ENCODE data around the gene TULP1. TPM values are rescaled to one million over a fixed set of nuclear protein-coding genes. Genes with fewer than 3 reads are reported as not detected.

The TULP1 gene
- total and polyA plus RNA-seq, 2 experiments from 2014 or later, result 0.39 TPM; not detected in 1

- H3K36me3 ChIP-seq (replicated peaks; ENCODE audit: insufficient read depth, low read depth), result no peaks in the 10 kb centered on the region
- H3K79me2 ChIP-seq, result peaks cover 15% of the 10 kb centered on the region
- H3K9me3 ChIP-seq (ENCODE audit: low read depth), result no peaks in the 10 kb centered on the region
- H3K4me3 ChIP-seq, result no peak overlapping the region
- no peak for DNase-seq (ENCODE audit: low spot score)
- H3K27me3 ChIP-seq, result no peaks in the 10 kb centered on the region
- H4K20me1 ChIP-seq (ENCODE audit: insufficient read depth, poor library complexity, severe bottlenecking), result no peaks in the 10 kb centered on the region
- TF ChIP-seq EZH2 (IDR thresholded peaks at IDR 0.05; ENCODE audit: borderline replicate concordance), result no peak
- H2AFZ ChIP-seq, result no peak overlapping the region
- no peak overlapping the region for H3K27ac ChIP-seq
- H3K9me2 ChIP-seq (replicated peaks; ENCODE audit: insufficient read depth), result no peaks in the 10 kb centered on the region
- no peak overlapping the region for H3K4me2 ChIP-seq
- 67% methylated on average over 4 of the region's 4 CpGs for WGBS (ENCODE audit: low lambda C conversion rate, missing lambda C conversion rate)
- peaks cover 13% of the 10 kb centered on the region for H3K4me1 ChIP-seq (ENCODE audit: insufficient read depth)
Observed at GRCh38 chr6:35457907-35458306, 54.8 kb downstream of the TULP1 start.

GRCh38 chr6:35454391-35455110 is 58.1 kb downstream of the TULP1 start:
- Histone ChIP-seq H3K36me3 (replicated peaks; ENCODE audit: insufficient read depth, low read depth) (no peaks in the 10 kb centered on the region), H3K4me3 (no peak overlapping the region), H3K9me3 (ENCODE audit: low read depth) (no peaks in the 10 kb centered on the region), H2AFZ (no peak overlapping the region), H3K4me2 (peak overlapping the region; percentile 94), H3K9me2 (replicated peaks; ENCODE audit: insufficient read depth) (no peaks in the 10 kb centered on the region), H3K27ac (peak overlapping the region; percentile 7), H3K4me1 (ENCODE audit: insufficient read depth) (peaks cover 16% of the 10 kb centered on the region), H3K79me2 (peaks cover 15% of the 10 kb centered on the region), H3K27me3 (no peaks in the 10 kb centered on the region), H4K20me1 (ENCODE audit: insufficient read depth, poor library complexity, severe bottlenecking) (no peaks in the 10 kb centered on the region)
- no peak for DNase-seq (ENCODE audit: low spot score)
- 76% methylated on average over 9 of the region's 9 CpGs for WGBS (ENCODE audit: low lambda C conversion rate, missing lambda C conversion rate)
- TF ChIP-seq CTCF (IDR thresholded peaks at IDR 0.05; ENCODE audit: poor library complexity) (no peak), EZH2 (IDR thresholded peaks at IDR 0.05; ENCODE audit: borderline replicate concordance) (no peak), EZH2phosphoT487 (IDR thresholded peaks at IDR 0.05; ENCODE audit: low read depth, severe bottlenecking, unreplicated experiment) (no peak)

- Histone ChIP-seq H3K9me3 (ENCODE audit: low read depth) (no peaks in the 10 kb centered on the region), H3K27me3 (no peaks in the 10 kb centered on the region), H3K4me3 (no peak overlapping the region), H2AFZ (peak overlapping the region; percentile 73), H3K79me2 (peaks cover 15% of the 10 kb centered on the region), H3K36me3 (replicated peaks; ENCODE audit: insufficient read depth, low read depth) (no peaks in the 10 kb centered on the region), H3K4me1 (ENCODE audit: insufficient read depth) (peaks cover 16% of the 10 kb centered on the region), H3K27ac (peak overlapping the region; percentile 79), H4K20me1 (ENCODE audit: insufficient read depth, poor library complexity, severe bottlenecking) (no peaks in the 10 kb centered on the region), H3K9me2 (replicated peaks; ENCODE audit: insufficient read depth) (no peaks in the 10 kb centered on the region), H3K4me2 (peak overlapping the region; percentile 94)
- WGBS (ENCODE audit: low lambda C conversion rate, missing lambda C conversion rate), result 49% methylated on average over 3 of the region's 3 CpGs
- TF ChIP-seq CTCF (IDR thresholded peaks at IDR 0.05; ENCODE audit: poor library complexity) (no peak), EZH2phosphoT487 (IDR thresholded peaks at IDR 0.05; ENCODE audit: low read depth, severe bottlenecking, unreplicated experiment) (no peak), EZH2 (IDR thresholded peaks at IDR 0.05; ENCODE audit: borderline replicate concordance) (no peak)
- no peak for DNase-seq (ENCODE audit: low spot score)
Observed at GRCh38 chr6:35453236-35453635, 59.5 kb downstream of the TULP1 start.

- Histone ChIP-seq H3K27me3 (no peaks in the 10 kb centered on the region), H3K9me3 (ENCODE audit: low read depth) (no peaks in the 10 kb centered on the region), H3K36me3 (replicated peaks; ENCODE audit: insufficient read depth, low read depth) (no peaks in the 10 kb centered on the region), H3K9me2 (replicated peaks; ENCODE audit: insufficient read depth) (no peaks in the 10 kb centered on the region), H3K4me1 (ENCODE audit: insufficient read depth) (peaks cover 16% of the 10 kb centered on the region), H3K79me2 (peaks cover 15% of the 10 kb centered on the region), H2AFZ (peak within 1 kb of the TSS; percentile 73), H3K4me3 (peak within 1 kb of the TSS; percentile 56), H3K27ac (peak within 1 kb of the TSS; percentile 79), H4K20me1 (ENCODE audit: insufficient read depth, poor library complexity, severe bottlenecking) (no peaks in the 10 kb centered on the region), H3K4me2 (peak within 1 kb of the TSS; percentile 94)
- 3% methylated on average over 67 of the region's 87 CpGs for WGBS (ENCODE audit: low lambda C conversion rate, missing lambda C conversion rate)
- TF ChIP-seq EZH2 (IDR thresholded peaks at IDR 0.05; ENCODE audit: borderline replicate concordance) (no peak), CTCF (IDR thresholded peaks at IDR 0.05; ENCODE audit: poor library complexity) (no peak), EZH2phosphoT487 (IDR thresholded peaks at IDR 0.05; ENCODE audit: low read depth, severe bottlenecking, unreplicated experiment) (no peak)
- peak; percentile 98 for DNase-seq (ENCODE audit: low spot score)
Observed at GRCh38 chr6:35452183-35453090, 60.3 kb downstream of the TULP1 start, which contains the start of gene FANCE. FANCE (plus strand) TSS chr6:35452338; CDS start chr6:35452546, 208 bp downstream.
